ENCODE measurements around the gene PARD3B.
A peak's percentile ranks its signal among the peaks of the same experiment; 100 is the strongest.

PARD3B gene

DNA sequence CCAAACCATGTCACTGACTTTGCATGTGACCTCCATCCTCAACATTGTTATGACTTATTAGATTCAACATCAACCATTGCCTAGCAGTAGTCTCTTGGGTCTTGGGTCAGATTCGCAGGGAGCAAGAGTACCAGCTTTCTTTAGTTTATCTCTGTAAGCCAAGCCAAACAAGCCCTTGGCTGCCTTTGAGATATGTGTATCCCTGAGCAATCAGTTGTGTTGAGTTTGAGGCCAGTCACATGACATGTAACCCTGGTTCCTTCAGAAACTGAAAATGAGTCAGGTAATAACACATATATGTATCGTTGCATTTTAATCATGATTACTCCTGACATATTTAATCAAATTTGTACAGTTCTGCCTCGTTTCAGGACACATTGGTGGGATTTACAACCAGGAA lies 173.3 kb downstream of the PARD3B start:
- DNase-seq = no peak

GRCh38 chr2:204720874-204721273 lies 175.6 kb downstream of the PARD3B start:
- no peak for DNase-seq

- DNase-seq = no peak
These were observed 176.9 kb downstream of the PARD3B start for GRCh38 chr2:204722207-204722606.

DNA sequence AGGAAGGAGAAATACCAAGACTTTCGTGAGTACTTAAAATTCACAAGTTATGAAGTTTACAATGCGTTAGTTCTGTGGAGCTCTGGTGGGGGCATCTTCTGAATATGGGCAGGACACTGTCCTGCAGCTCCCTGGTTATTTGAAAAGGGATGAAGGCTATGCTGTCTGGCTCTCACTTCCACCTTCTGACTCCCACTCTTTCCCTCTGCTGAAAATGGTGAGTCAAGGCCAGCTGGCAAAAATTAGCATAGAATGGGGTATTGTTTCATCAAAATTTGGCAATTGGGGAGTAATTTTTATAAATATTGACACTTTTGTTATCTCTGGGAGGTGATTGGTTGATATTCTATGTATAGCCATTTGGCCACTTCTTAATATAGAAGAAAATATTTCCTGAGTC lies 177.4 kb downstream of the PARD3B start:
- DNase-seq = peak; percentile 3 to 26

- no peak for DNase-seq
These were observed 180.6 kb downstream of the PARD3B start for GRCh38 chr2:204725693-204726360.

DNA sequence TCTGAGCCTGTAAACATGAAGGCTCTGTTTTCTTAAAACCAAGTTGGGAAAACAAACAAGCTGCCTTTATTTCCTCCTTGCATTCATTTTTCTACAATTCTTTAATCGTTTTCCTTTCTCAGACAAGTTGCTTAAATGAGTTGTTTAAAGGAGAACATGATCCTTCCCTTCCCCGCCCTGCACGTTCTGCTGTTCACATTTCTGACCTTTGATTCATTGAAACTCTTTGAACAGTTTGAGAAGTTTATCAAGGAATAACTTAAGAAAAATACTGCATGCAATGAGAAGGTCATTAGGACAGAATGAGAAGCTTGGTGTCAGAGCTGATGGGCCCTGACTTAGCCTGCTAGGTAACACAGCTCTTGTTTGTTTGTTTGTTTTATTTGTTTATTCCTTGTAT lies 181.6 kb downstream of the PARD3B start:
- DNase-seq = no peak

GRCh38 chr2:204727368-204727767 lies 182.1 kb downstream of the PARD3B start:
- no peak for DNase-seq

- DNase-seq = no peak
These were observed 185.3 kb downstream of the PARD3B start for GRCh38 chr2:204730603-204731002.

- DNase-seq = no peak
These were observed 186.7 kb downstream of the PARD3B start for GRCh38 chr2:204732019-204732418.

GRCh38 chr2:204737296-204737695 lies 192.0 kb downstream of the PARD3B start:
- no peak for DNase-seq

GRCh38 chr2:204738721-204739120 lies 193.4 kb downstream of the PARD3B start:
- DNase-seq = no peak

- no peak for DNase-seq
These were observed 198.2 kb downstream of the PARD3B start for GRCh38 chr2:204743393-204743960.

GRCh38 chr2:204744506-204744905 lies 199.2 kb downstream of the PARD3B start:
- no peak for DNase-seq

- DNase-seq = no peak
These were observed 203.0 kb downstream of the PARD3B start for GRCh38 chr2:204748286-204748685.

DNA sequence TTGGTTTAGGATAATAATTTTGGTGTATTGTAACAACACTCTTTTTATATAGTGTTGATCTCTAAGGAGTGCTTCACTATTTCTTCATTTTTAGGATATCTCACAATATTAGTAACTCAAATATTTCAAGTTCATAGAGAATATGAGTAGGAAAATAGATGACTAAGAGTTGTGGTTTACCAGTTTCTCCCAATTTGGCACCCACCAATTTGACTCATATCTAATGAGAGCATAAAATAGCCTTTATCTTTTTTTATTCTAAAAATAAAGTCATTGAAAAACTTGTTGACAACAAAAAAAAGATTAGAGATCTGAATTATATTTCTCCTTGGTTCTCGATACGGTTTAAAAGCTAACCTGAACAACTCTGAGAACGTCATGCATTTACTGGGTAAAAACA lies 204.0 kb downstream of the PARD3B start:
- DNase-seq = no peak

- no peak for DNase-seq
These were observed 205.1 kb downstream of the PARD3B start for GRCh38 chr2:204750389-204750788.

DNA sequence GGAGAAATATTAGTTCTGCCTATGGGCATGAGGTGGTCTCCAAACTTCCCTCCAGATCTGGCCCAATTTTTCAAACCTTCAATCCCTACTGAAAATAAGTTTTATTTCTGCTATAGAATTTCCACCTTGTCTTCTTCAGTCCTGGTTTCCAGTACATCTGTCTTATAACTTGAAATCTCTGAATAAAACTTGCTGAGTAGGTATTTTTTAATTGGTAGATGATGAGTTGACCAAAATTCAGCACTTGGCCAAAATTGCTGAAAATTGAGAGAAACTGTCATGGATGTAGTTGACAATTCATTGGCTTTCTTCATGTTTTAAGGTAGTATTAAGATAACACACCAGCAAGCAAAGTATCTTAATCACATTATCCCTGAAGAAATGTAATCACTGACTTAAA lies 206.2 kb downstream of the PARD3B start:
- no peak for DNase-seq

DNA sequence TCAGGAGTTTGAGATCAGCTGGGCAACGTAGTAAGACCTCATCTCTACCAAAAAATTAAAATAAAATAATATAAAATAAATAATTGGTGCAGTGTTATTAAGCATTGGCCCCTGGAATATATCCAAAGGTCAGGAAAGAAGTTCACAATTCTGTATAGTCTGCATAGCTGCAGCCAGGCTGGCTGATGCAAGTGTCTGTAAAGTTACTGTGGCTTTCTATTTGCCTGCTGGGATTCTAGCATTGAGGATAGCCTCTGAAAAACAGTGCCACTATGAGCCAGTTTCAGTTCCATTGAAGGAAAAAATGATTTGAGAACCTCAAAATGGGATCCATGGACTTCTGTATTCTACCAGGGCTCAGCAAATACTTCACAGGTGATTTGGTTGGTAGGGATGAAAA lies 208.6 kb downstream of the PARD3B start:
- no peak for DNase-seq

DNA sequence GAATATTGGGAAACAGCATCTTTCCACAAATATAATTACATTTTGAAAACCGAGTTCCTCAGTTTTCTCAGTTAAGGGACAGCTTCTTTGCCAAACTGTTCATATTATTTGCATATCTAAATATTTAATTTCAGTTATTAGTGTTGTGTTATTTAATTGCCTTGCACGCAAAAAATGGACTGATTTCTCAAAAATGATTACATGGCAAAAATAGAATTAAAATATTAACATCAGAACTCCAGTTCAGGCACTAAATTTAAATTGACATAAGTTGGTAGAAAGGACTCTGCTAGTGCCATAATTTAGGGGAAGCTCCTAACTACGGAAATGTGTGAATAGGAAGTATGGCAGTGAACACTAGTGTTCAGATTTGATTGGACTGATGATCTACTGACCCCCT lies 209.6 kb downstream of the PARD3B start:
- no peak for DNase-seq

DNA sequence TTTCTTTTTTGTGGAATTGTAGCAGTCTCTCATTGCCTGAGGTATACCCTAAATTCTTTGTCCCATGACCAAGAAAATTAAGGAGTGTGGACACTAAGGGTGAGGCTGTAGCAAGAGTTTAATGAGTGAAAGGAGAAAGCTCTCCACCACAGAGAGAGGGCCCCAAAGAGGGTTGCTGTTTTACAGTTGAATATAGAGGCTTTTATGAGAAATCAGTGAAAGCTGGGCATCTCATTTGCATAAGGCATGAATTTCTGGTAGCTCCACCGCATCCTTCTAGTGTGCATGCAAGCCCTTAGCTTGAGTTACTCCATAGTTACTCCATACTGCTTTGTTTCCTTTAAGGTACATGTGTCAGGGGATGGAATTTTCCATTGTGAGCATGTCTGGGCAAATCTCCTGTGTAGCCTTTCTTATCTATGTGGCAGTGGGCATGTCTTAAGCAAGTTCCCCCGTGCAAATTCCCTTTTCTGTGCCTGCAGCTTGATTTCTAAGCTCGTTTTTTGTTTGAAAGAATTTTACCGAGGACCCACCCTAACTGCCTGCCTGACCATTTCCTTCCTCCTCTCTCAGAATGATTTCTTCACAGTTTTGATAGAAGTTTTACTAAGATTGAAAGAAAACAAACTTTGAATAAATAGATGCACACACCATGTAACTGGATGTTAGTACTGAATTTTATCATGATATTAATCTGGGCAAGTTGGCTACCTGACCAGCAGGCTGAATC lies 218.9 kb downstream of the PARD3B start:
- DNase-seq = no peak

DNA sequence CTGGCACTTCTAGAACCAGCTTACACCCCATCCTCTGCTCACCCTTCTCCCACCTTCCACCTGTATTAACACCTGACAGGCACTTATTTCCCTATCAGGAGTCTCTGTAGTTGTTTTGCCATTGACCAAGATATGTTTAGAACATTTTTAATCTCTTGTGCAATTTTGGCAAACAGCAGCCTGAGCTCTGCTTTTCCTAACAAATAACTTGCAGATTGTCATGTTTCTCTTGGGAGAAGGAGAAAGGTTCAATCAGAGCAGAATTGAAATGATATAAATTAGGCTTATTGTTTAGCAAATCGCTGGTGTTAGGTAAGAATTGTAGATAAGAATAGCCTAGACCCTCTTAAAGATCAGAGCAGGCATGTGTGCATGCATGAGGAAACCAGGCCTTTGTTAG lies 225.5 kb downstream of the PARD3B start:
- no peak for DNase-seq

DNA sequence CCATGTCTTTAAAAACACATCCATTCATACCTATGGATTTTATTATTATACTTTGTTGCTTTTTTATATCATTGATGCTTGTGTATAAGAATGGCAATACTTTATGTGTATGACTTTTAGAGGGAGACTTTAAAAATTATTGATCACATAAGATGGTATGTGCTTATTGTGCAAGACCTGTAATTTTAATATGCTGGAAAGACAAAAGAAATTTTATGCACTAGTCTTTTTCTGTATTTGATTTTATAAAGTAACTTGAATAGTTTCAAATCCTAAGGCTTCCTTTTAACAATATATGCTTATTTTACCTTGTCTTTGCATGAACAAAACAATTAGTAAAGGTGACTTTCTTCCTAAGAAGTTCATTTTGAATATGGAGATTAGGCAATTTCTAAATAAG lies 226.4 kb downstream of the PARD3B start:
- no peak for DNase-seq

DNA sequence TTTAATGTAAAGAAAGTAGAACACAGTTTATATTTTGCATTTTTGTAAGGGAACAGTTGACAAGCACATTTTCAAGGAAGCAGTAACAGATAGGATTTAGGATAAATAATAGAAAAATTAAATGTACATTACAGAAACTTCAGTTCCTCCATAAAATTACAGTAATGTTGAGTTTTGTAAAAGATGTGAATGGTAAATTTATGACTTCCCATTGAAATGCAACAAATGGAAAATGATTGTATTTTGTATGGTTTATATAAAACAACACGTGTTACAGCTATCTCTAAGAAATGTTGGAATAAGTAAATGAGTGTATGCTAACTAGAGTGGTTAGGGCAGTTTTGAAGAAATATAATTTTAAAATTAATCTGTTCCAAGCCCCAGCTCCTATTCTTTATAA lies 227.3 kb downstream of the PARD3B start:
- no peak for DNase-seq

- no peak for DNase-seq
These were observed 230.5 kb downstream of the PARD3B start for GRCh38 chr2:204775766-204776165.
